HPDE6-E6E7 (cell line): ENCODE data around the gene NDRG2.
"Not testable (repeated sequence)": the region's sequence is repeated elsewhere in the genome, so short reads cannot be mapped to it uniquely, and the experiment has no call there.

Experiments
- DNase-seq: peaks from one replicate; pipeline ENCODE4 v3.0.0; 2011; ENCODE audit warnings: missing footprints; ENCODE audit errors: extremely low spot score

The NDRG2 gene

DNA sequence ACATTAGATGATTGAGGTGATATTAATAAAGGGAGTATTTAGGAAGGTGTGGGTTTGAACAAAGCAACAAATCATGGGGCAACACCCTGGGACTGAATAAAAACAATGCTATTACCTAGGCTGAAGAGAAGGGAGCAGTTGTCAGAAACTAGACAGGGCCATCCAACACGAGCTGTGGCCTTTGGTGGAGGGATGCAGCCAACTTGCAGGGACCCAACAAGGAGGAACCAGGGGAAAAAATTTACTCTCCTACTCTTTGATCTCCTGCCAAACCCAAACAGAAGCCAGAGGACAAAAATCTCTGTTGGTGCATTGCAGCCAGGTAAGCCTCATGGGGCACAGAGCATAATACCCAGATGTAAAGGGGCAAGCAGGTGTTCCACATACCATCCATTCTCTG lies 13.7 kb downstream of the NDRG2 start:
- DNase-seq: no peak

DNA sequence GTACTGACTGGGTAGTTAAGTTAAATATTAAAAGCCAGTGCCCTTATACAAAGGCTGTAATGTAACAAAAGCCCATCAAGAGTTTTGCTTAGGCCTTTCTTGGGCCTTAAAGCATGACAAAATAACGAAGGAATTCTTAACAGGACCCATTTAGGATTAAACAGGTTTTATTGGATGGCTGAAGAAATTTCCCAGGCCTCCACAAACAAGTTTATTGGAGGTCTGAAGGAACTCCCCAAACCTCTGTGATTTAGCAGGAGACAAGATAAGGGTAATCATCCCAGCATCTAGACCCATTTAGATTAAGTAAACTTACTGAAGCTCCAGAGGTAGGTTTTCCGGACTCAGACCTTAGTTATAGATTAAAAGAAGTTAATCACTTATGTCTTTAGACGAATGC lies 15.1 kb downstream of the NDRG2 start:
- DNase-seq: not testable (repeated sequence)

DNA sequence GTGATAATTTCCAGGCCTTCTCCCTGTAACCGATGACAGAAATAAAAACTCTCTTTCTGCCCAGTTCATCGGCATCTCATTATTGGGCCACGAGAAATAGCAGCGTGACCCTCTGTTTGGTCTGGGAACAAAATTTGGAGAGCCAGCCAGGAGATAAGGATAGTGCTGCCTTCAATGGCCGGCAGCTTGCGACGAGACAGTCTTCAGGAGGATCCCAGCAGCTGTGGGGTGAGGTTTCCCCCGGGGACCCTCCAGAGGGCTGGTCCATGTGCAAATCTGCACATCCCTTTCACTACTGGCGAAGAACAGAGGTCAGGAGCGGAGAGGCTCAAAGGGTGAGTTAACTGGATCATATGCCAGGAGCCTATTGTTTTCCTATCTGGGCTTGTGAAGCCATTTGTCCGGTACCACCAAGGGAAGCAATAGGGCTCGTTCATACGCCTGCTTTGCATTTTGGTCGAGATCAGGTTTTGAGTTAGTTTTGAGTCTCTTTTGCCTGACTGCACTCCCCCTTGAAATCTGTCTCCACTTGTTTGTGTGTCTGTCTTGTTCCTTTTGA lies 21.0 kb downstream of the NDRG2 start:
- DNase-seq: no peak

DNA sequence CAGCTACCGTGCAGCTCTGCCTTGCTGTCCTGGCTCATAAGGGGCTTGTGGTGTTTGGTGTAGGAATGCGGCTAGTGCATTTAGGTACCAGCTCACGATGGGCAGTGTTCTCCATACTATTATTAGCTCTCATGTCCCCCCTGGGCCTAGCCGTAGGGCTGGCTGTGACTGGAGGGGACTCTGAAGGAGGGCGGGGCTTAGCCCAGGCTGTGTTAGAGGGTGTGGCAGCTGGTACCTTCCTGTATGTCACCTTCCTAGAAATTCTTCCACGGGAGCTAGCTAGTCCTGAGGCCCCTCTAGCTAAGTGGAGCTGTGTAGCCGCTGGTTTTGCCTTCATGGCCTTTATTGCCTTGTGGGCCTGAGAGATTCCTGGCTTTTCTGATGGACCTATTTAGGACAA lies 23.6 kb downstream of the NDRG2 start:
- no peak for DNase-seq

DNA sequence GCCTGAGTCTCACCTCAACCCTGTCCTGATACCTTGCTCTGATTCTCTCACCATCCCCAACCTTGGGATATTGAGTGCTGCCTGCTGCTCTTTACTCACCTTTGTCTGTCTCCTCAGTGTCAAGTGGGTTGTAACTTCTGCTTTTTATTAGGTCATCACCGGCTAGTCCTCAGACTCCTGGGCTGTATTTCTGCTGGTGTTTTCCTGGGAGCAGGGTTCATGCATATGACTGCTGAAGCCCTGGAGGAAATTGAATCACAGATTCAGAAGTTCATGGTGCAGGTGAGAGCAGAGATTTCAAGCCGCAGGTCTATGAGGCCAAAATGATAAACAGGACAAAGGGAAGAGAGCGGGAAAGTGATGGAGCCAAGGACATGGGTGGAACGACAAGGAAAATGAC lies 25.3 kb downstream of the NDRG2 start:
- DNase-seq: no peak

DNA sequence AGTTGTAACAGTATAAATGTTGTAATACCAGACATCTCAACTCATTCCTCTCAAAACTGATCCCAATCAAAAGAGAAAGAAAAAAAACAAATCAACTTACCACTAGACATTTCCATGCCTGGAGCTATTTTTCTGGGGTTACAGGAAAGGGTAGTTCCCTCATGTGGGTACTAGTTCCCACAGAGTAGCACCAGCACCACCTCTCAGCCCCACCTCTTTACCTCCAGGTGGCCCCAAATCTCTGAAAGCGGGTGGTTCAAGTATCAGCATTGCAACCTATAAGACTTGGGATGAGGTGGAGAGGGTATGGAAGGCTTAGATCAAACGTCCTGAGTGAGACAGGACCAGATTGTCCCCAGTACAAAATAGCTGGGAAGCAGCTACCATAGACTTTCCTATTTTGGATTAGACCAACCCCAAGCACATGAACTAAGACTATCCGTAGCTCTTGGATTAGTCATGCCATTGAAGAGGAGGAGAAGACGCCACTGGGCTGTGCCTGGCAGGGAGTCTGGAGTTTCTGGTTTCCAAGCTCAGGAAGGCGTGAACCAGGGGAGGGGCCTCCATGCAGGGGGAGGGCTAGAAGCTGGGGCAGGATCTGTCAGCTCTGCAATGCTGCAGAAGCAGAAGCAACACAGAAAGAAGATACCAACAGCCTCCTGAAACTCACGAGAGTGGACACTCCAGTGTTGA lies 26.0 kb downstream of the NDRG2 start, which contains the start of gene SLC39A2:
TSS of gene SLC39A2 (plus strand) at position 620 of the 693 bp plus-strand sequence. CDS start 154 bp downstream, outside the sequence.
- peak; percentile 73 for DNase-seq

DNA sequence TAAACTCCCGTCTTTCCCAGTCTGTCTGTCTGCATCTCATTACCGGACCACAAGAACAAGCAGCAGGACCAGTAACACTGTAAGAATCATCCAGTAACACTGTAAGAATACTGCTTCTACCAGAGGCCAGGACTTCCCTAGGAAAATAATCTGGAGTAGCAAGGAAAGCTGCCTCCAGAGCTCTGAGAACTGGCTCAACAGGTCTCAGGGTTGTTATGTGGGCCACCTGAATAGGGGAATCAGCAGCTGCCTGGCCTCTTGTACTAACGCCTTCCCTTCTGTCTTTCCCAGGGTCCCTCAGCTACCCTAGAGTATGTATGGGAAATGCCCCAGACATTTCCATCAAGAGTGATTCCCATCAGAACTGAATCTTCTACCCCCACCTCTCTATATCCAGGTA lies 26.7 kb downstream of the NDRG2 start:
- DNase-seq: no peak

DNA sequence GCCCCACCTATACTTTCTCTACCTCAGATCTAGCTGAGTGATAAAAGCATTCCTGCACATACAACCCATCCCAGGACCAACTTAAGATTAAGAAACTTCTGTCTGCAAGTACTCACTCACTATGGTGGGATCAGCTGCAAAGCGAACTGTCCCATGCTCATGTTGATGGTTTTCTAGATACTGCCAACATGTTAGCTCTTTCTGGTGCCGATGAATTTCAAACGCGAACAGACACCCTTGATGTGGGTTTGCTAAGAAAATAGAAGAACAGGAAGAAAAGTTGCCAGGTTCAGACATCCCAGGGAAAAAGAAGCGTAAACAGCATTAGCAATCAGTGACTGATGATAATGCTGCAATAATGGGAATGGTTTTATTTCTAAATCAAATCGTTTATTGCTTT lies 27.3 kb downstream of the NDRG2 start:
- no peak for DNase-seq

DNA sequence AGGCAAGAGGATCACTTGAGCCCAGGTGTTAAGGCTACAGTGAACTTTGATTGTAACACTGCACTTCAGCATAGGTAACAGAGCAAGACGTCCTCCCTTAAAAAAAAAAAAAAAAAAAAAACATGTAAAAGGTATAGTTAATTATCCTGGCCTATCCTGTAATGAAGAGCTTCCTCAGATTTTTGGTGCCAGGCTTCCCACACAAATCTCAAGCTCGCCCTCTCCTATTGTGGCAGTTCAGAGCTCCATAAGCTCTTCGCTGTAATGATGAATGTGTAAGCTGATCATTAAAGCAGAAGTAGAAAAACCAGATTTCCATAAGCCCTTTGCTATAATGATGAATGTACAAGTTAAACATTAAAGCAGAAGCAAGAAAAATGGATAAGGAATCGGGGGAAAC lies 27.7 kb downstream of the NDRG2 start:
- DNase-seq: no peak

DNA sequence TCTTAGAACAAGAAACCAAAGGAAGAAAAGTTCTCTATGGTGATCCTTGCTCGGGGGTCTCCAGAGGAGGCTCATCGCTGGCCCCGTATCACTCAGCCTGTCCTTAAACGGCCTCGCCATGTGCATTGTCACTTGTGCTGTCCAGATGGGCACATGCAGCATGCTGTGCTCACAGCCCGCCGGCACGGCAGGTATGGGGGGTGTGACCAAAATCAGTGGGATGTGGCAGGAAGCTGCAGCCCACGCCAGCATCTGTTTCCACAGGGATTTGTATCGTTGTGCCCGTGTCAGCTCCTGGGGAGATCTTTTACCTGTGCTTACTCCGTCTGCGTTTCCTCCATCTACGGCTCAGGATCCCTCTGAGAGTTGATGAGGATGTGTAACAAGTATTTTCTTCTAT lies 28.3 kb downstream of the NDRG2 start:
- DNase-seq: no peak

DNA sequence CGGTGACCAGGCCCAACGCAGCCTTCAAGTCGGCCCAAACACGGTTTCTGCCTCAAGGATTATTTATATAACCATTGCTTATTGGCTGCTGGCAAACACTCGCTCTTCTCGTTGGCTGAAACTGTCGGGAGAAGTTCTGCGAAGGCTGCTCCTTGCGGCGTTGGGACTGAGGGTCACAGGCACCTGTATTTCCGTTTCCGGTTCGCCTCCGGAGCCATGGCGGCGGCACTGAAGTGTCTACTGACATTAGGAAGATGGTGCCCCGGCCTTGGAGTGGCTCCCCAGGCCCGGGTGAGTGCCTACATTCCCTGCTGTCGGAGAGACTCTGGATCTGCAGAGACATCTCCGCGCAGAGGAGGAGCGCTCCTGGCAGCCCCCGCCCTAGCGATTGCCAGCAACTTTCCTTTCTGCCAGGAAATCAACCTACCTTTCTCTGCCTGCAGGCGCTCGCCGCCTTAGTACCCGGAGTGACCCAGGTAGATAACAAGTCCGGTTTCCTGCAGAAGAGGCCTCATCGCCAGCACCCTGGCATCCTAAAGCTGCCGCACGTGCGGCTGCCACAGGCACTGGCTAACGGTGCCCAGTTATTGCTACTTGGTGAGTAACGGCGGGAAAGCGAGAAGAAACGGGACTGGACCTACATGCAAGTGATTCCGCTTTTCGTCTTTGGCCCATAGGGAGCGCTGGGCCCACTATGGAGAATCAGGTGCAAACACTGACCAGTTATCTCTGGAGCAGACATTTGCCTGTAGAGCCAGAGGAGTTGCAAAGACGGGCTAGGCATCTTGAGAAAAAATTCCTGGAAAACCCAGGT lies 34.9 kb downstream of the NDRG2 start, which contains the start of gene METTL17:
TSS of gene METTL17 (plus strand) at position 194 of the 814 bp plus-strand sequence. CDS start at position 217, 23 bp downstream.
- DNase-seq: peak; percentile 84

DNA sequence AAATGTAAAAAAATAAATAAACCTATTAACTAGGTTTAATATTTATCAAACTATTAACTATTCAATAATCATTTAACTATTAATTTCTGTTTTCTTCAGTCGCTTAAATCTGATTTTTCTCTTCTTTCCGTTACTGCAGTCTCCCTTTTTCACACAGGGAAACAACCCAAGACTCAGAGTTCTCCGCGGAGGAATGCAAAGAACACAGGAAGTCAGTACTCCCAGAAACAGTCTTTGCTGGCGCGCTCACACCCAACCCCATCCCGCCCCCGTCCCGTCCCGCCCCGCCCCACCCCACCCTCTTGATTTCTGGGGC lies 35.4 kb downstream of the NDRG2 start:
- no peak for DNase-seq

DNA sequence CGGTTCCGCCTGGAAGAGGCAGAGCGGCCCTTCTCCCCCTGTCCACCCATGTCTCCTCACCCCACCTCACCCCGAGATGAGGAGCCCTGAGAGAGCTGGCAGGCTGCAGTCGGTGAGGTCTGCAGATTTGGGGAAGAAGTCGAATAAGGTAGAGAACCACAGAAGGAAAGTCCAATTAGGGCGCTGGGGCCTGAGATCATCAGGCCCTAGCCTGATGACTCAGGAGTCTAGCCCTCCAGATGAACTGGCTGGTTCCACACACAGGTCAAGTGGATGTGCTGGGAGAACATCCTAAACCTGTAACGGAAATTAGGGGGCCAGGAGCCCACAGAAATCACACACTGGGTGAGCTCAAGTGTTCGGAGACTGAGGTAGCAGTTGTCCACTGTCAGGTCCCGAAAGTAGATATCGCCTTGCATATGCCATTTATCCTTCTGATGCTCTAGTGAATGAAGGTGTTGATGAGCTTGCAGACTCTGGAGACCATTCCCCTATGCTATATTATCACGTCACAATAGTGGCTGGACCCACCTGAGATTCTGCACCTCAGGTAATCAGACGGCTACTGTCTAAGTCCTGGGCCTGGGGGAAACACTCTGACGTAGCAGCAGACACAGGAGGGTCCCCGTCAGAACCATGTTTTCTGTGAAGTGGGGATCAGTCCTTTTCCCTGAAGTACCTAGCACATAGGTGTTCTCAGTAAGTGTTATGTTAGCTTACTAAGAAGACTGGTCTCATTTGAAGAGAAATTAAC lies 36.0 kb downstream of the NDRG2 start:
- DNase-seq: no peak

DNA sequence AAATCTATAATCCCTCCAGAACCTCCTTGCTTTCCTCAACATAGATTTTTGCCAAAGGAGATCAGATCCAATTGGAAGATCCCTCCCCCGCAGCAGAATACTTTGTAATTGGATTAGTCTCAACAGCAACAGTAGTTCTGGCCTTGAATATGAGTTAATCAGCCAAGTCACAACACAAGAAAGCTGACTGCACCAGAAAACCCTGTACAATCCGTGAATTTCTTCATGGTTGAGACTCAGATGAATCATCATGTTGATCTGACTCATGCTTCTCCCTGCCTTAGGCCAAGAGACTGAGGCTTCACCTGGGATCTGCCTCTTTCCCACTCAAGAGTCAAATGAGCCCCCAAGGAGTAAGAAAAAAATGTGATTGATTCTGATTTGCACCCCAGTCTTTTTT lies 38.0 kb downstream of the NDRG2 start:
- peak; percentile 96 for DNase-seq

DNA sequence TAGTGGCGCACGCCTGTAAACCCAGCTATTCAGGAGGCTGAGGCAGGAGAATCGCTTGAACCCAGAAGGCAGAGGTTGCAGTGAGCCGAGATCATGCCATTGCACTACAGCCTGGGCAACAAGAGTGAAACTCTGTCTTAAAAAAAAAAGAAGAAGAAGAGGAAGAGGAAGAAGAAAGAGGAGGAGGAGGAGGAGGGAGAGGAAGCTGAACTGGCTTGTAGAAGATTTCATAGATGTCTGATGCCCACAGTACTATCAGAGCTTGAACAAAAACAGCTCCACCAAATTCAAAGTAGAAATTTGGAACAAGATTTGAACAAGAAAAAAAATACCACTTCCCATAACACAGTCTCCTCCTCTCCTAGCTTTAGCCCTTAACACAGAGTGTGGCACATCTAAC lies 39.2 kb downstream of the NDRG2 start:
- not testable (repeated sequence) for DNase-seq

DNA sequence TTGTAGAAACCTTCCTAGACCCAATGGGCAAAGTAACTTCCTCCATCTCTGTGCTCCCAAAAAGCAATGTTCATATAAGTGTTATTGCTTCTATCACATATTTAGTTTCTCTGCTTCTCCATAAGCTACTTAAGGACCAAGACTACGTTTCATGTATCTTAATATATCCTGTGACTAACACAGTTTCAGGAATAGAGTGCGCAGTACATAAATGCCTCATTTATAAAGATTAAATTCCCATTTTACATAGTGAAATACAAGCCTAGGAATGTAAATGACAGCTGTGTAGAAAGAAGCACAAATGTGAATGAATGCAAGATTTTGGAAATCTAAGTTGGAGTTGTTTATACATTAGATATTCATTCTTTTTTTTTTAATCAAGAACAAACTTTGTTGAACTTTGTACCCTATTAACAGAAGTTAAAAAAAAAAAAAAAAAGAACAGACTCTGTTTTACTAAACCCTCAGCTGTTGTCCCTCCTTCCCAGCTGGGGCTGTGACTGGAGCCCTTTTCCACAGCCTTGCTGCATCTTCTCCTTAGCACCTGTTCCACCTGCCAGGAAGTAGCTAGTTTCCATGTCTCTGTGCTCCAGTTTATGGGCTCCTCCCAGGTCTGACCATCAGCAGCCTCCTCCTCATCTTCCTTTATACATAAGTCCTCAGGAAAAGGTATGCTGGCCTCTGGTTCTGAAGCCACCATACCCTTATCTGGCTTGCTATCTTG lies 42.1 kb downstream of the NDRG2 start:
- DNase-seq: no peak

DNA sequence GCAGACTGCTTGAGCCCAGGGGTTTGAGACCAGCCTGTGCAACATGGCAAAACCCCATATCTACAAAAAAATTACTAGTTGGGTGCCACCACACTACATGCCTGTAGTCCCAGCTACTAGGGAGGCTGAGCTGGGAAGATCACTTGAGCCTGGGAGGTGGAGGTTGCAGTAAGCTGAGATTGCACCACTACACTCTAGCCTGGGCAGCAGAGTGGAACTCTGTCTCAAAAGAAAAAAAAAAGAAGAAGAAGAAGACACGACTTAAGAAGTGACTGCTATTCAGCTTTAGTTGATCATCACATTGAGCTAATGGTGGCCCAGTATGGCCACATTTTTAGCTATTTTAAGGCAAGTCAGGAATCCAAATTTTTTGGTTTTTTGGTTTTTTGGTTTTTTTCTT lies 44.0 kb downstream of the NDRG2 start:
- DNase-seq: no peak

DNA sequence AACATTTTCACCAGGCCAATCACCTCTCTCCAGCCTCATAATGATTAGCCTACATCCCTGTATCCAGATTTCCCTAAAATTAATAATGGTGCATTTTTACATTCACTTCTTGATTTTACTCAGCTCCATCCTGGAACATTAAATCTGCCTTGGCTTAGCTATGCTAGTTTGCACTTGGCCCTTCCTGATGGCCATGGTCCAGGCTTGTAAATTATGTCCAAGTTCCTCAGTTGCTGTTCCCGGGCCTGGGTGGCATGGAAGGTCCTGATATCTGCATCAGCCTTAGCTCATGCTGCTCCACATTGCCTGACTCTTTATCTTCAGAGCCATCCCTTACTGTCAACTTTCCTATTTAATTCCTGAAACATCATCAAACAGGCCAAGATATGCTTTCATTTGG lies 46.2 kb downstream of the NDRG2 start:
- DNase-seq: no peak

DNA sequence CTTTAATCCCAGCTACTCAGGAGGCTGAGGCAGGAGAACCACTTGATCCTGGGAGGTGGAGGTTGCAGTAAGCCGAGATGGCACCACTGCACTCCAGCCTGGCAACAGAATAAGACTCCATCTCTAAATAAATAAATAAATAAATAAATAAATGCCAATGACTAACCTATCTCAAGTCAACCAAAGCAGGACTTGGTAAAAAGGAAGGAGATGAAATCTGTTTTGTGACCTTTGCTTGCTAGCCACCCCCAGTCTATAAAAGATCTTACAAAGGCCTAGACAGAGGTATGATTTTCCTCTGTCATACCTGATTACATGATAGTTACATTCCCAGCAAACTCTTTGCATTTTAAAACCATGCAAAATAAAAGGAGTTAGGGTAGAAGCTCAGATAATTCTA lies 48.6 kb downstream of the NDRG2 start:
- no peak for DNase-seq

DNA sequence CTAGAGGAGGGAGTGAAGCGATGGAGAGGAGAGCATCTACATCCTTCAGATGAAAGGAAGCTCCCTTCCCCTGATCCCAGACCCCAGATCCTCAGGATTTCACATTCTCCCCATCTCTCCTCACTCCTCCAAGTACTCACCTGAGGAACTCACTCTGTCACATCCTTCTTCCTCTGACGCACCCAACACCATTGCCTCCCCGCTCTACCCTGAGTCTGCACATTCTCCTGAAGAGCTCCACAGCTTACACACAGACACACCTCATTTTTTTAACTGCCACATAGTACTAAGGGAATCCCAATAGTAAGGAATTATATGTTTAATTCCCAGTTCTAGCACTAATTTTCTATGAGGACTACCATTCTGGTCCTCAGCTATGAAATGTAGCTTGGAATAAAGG lies 51.4 kb downstream of the NDRG2 start:
- DNase-seq: no peak

DNA sequence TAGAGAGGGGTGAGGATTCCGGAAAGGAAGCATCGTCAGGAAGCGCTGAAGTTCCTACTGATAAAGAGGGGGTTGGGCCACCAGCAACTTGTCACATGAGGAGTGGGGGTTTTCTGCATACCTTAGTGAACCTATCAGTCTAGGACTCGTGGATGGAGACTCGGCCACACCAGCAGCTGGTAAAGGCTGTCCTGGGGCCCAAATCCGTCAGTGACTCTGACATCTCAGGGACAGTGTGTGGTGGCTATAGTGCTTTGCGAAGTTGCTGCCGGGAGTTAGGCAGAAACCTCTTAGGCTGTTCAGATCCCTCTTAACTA lies 53.2 kb downstream of the NDRG2 start:
- no peak for DNase-seq
